Stimulated activated memory B cell treated with anti-CD40 and anti-IgM and Interleukin-4, amounts not matched to agents 10 μg/mL and 1 μg/mL and 100 μg/mL, for 72 hours (primary cell): ENCODE results near the gene EDNRB.
"Not testable (repeated sequence)": the region's sequence is repeated elsewhere in the genome, so short reads cannot be mapped to it uniquely, and the experiment has no call there.

ENCODE experiments used
- ATAC-seq: fragments of 150-1000 bp; cut with Tn5 transposase; 2 replicates; pipeline ENCODE4 v1.10.0; 2021
- H3K27ac Mint-ChIP-seq: one replicate; pipeline ENCODE4 v1.8.0; 2022; ENCODE audit warnings: mild to moderate bottlenecking, mixed read lengths
- H3K27me3 Mint-ChIP-seq: one replicate; pipeline ENCODE4 v1.8.0; 2022; ENCODE audit warnings: mixed read lengths
- H3K36me3 Mint-ChIP-seq: one replicate; pipeline ENCODE4 v1.8.0; 2022; ENCODE audit warnings: mixed read lengths
- H3K4me1 Mint-ChIP-seq: one replicate; pipeline ENCODE4 v1.8.0; 2022; ENCODE audit warnings: mixed read lengths
- H3K4me3 Mint-ChIP-seq: one replicate; pipeline ENCODE4 v1.8.0; 2022; ENCODE audit warnings: mild to moderate bottlenecking, moderate library complexity, mixed read lengths
- H3K9me3 Mint-ChIP-seq: one replicate; pipeline ENCODE4 v1.8.0; 2022; ENCODE audit warnings: mixed read lengths

EDNRB gene

GRCh38 chr13:77918391-77919245 is at the start of gene EDNRB:
EDNRB (minus strand) TSS chr13:77918831; CDS start chr13:77918573, 258 bp downstream.
- no peak within 1 kb of the TSS for H3K4me3 Mint-ChIP-seq
- no peaks in the 10 kb centered on the region for H3K36me3 Mint-ChIP-seq
- no peaks in the 10 kb centered on the region for H3K9me3 Mint-ChIP-seq
- no peaks in the 10 kb centered on the region for H3K4me1 Mint-ChIP-seq
- ATAC-seq: peak; percentile 18
- no peaks in the 10 kb centered on the region for H3K27me3 Mint-ChIP-seq
- no peak within 1 kb of the TSS for H3K27ac Mint-ChIP-seq

GRCh38 chr13:77966671-77967070 is 48.0 kb upstream of the EDNRB start:
- peaks cover under 1% of the 10 kb centered on the region for H3K27me3 Mint-ChIP-seq
- H3K9me3 Mint-ChIP-seq: peaks cover 4% of the 10 kb centered on the region
- H3K4me1 Mint-ChIP-seq: no peaks in the 10 kb centered on the region
- H3K4me3 Mint-ChIP-seq: no peak overlapping the region
- ATAC-seq: no peak
- H3K27ac Mint-ChIP-seq: no peak overlapping the region
- H3K36me3 Mint-ChIP-seq: no peaks in the 10 kb centered on the region

- H3K27ac Mint-ChIP-seq: no peak overlapping the region
- ATAC-seq: no peak
- no peaks in the 10 kb centered on the region for H3K9me3 Mint-ChIP-seq
- H3K4me3 Mint-ChIP-seq: no peak overlapping the region
- no peaks in the 10 kb centered on the region for H3K27me3 Mint-ChIP-seq
- H3K4me1 Mint-ChIP-seq: no peaks in the 10 kb centered on the region
- H3K36me3 Mint-ChIP-seq: no peaks in the 10 kb centered on the region
Measured at GRCh38 chr13:77952737-77953136, 34.1 kb upstream of the EDNRB start.

GRCh38 chr13:77952276-77952675 is 33.6 kb upstream of the EDNRB start:
- no peaks in the 10 kb centered on the region for H3K4me1 Mint-ChIP-seq
- H3K36me3 Mint-ChIP-seq: no peaks in the 10 kb centered on the region
- no peaks in the 10 kb centered on the region for H3K9me3 Mint-ChIP-seq
- H3K27me3 Mint-ChIP-seq: no peaks in the 10 kb centered on the region
- H3K4me3 Mint-ChIP-seq: no peak overlapping the region
- no peak overlapping the region for H3K27ac Mint-ChIP-seq
- no peak for ATAC-seq

GRCh38 chr13:77946522-77946921 is 27.9 kb upstream of the EDNRB start:
- H3K9me3 Mint-ChIP-seq: no peaks in the 10 kb centered on the region
- H3K27me3 Mint-ChIP-seq: no peaks in the 10 kb centered on the region
- no peak for ATAC-seq
- no peak overlapping the region for H3K27ac Mint-ChIP-seq
- H3K36me3 Mint-ChIP-seq: no peaks in the 10 kb centered on the region
- H3K4me3 Mint-ChIP-seq: no peak overlapping the region
- H3K4me1 Mint-ChIP-seq: no peaks in the 10 kb centered on the region

GRCh38 chr13:77935063-77935462 is 16.4 kb upstream of the EDNRB start:
- H3K27me3 Mint-ChIP-seq: peaks cover 18% of the 10 kb centered on the region
- H3K4me3 Mint-ChIP-seq, H3K36me3 Mint-ChIP-seq, ATAC-seq, H3K4me1 Mint-ChIP-seq, H3K9me3 Mint-ChIP-seq, H3K27ac Mint-ChIP-seq: not testable (repeated sequence)

- peaks cover 2% of the 10 kb centered on the region for H3K9me3 Mint-ChIP-seq
- no peak for ATAC-seq
- H3K4me3 Mint-ChIP-seq: no peak overlapping the region
- no peaks in the 10 kb centered on the region for H3K4me1 Mint-ChIP-seq
- no peak overlapping the region for H3K27ac Mint-ChIP-seq
- H3K36me3 Mint-ChIP-seq: no peaks in the 10 kb centered on the region
- H3K27me3 Mint-ChIP-seq: peaks cover 19% of the 10 kb centered on the region
Measured at GRCh38 chr13:77930430-77930829, 11.8 kb upstream of the EDNRB start.

- Mint-ChIP-seq H3K4me3 (no peak overlapping the region), H3K4me1 (no peaks in the 10 kb centered on the region), H3K9me3 (peaks cover 2% of the 10 kb centered on the region), H3K27me3 (peaks cover 29% of the 10 kb centered on the region), H3K36me3 (no peaks in the 10 kb centered on the region), H3K27ac (no peak overlapping the region)
- ATAC-seq: no peak
Measured at GRCh38 chr13:77928909-77929308, 10.3 kb upstream of the EDNRB start.

GRCh38 chr13:77925616-77926015 is 7.0 kb upstream of the EDNRB start:
- H3K27me3 Mint-ChIP-seq: peaks cover 29% of the 10 kb centered on the region
- H3K9me3 Mint-ChIP-seq: peaks cover 2% of the 10 kb centered on the region
- H3K4me1 Mint-ChIP-seq: no peaks in the 10 kb centered on the region
- no peak overlapping the region for H3K27ac Mint-ChIP-seq
- ATAC-seq: no peak
- no peak overlapping the region for H3K4me3 Mint-ChIP-seq
- H3K36me3 Mint-ChIP-seq: no peaks in the 10 kb centered on the region

- Mint-ChIP-seq H3K27ac (no peak overlapping the region), H3K9me3 (no peaks in the 10 kb centered on the region), H3K27me3 (peaks cover 5% of the 10 kb centered on the region), H3K4me3 (no peak overlapping the region), H3K4me1 (no peaks in the 10 kb centered on the region), H3K36me3 (no peaks in the 10 kb centered on the region)
- peak; percentile 27 for ATAC-seq
Measured at GRCh38 chr13:77919921-77920294, 1.3 kb upstream of the EDNRB start.

- no peaks in the 10 kb centered on the region for H3K36me3 Mint-ChIP-seq
- ATAC-seq: peak; percentile 35
- H3K4me3 Mint-ChIP-seq: no peak overlapping the region
- no peaks in the 10 kb centered on the region for H3K9me3 Mint-ChIP-seq
- H3K4me1 Mint-ChIP-seq: no peaks in the 10 kb centered on the region
- no peaks in the 10 kb centered on the region for H3K27me3 Mint-ChIP-seq
- no peak overlapping the region for H3K27ac Mint-ChIP-seq
Measured at GRCh38 chr13:77919246-77919920, 752 bp upstream of the EDNRB start.

- Mint-ChIP-seq H3K4me3 (no peak overlapping the region), H3K4me1 (no peaks in the 10 kb centered on the region), H3K36me3 (no peaks in the 10 kb centered on the region), H3K9me3 (no peaks in the 10 kb centered on the region), H3K27ac (no peak overlapping the region), H3K27me3 (no peaks in the 10 kb centered on the region)
- ATAC-seq: no peak
Measured at GRCh38 chr13:77916488-77916887, 2.1 kb downstream of the EDNRB start.

- no peak for ATAC-seq
- Mint-ChIP-seq H3K4me1 (no peaks in the 10 kb centered on the region), H3K4me3 (no peak overlapping the region), H3K27ac (no peak overlapping the region), H3K9me3 (no peaks in the 10 kb centered on the region), H3K27me3 (no peaks in the 10 kb centered on the region), H3K36me3 (no peaks in the 10 kb centered on the region)
Measured at GRCh38 chr13:77915686-77916085, 2.9 kb downstream of the EDNRB start.

- no peak overlapping the region for H3K4me3 Mint-ChIP-seq
- H3K36me3 Mint-ChIP-seq: no peaks in the 10 kb centered on the region
- no peaks in the 10 kb centered on the region for H3K9me3 Mint-ChIP-seq
- no peaks in the 10 kb centered on the region for H3K4me1 Mint-ChIP-seq
- H3K27me3 Mint-ChIP-seq: no peaks in the 10 kb centered on the region
- no peak overlapping the region for H3K27ac Mint-ChIP-seq
- no peak for ATAC-seq
Measured at GRCh38 chr13:77913003-77913402, 5.6 kb downstream of the EDNRB start.

- Mint-ChIP-seq H3K27me3 (no peaks in the 10 kb centered on the region), H3K4me3 (no peak overlapping the region), H3K4me1 (no peaks in the 10 kb centered on the region), H3K9me3 (no peaks in the 10 kb centered on the region), H3K36me3 (no peaks in the 10 kb centered on the region), H3K27ac (no peak overlapping the region)
- no peak for ATAC-seq
Measured at GRCh38 chr13:77911751-77912150, 6.9 kb downstream of the EDNRB start.

GRCh38 chr13:77909827-77910226 is 8.8 kb downstream of the EDNRB start:
- no peak overlapping the region for H3K27ac Mint-ChIP-seq
- no peaks in the 10 kb centered on the region for H3K27me3 Mint-ChIP-seq
- H3K4me1 Mint-ChIP-seq: no peaks in the 10 kb centered on the region
- no peak overlapping the region for H3K4me3 Mint-ChIP-seq
- no peaks in the 10 kb centered on the region for H3K9me3 Mint-ChIP-seq
- no peaks in the 10 kb centered on the region for H3K36me3 Mint-ChIP-seq
- no peak for ATAC-seq
